Osteoblast (primary cell): ENCODE data around the gene USP46. TPM values are rescaled to one million over a fixed set of nuclear protein-coding genes. Genes with fewer than 3 reads are reported as not detected.

Experiments
- DNase-seq: peaks from one replicate; pipeline ENCODE4 v3.0.0; 2011; ENCODE audit warnings: low spot score, mixed read lengths; ENCODE audit not compliant: insufficient read length; ENCODE audit errors: missing footprints
- H2AFZ ChIP-seq: 2 replicates; pipeline ENCODE4 v1.6.0; 2011; ENCODE audit warnings: mild to moderate bottlenecking, low read length
- H3K27ac ChIP-seq: 2 replicates; pipeline ENCODE4 v1.5.1; 2011; ENCODE audit warnings: mild to moderate bottlenecking, low read depth, low read length, moderate library complexity
- H3K27me3 ChIP-seq: 2 replicates; pipeline ENCODE4 v1.6.0; 2012; ENCODE audit warnings: mild to moderate bottlenecking, control low read depth, inconsistent platforms, low read length, moderate library complexity; ENCODE audit not compliant: insufficient read depth
- H3K36me3 ChIP-seq: 2 replicates; pipeline ENCODE4 v1.5.1; 2011; ENCODE audit warnings: mild to moderate bottlenecking, low read length, control low read depth, moderate library complexity; ENCODE audit not compliant: insufficient read depth
- H3K4me1 ChIP-seq: 2 replicates; pipeline ENCODE4 v1.5.1; 2011; ENCODE audit warnings: mild to moderate bottlenecking, low read length, control low read depth, moderate library complexity; ENCODE audit not compliant: insufficient read depth
- H3K4me2 ChIP-seq: 2 replicates; pipeline ENCODE4 v1.6.0; 2011; ENCODE audit warnings: mild to moderate bottlenecking, low read length; ENCODE audit not compliant: insufficient read depth
- H3K4me3 ChIP-seq: fragments of 200-600 bp; sonication (generic); 3 replicates; pipeline ENCODE4 v1.5.1; 2012; ENCODE audit warnings: mild to moderate bottlenecking, low read length, inconsistent platforms; ENCODE audit not compliant: insufficient read depth
- H3K79me2 ChIP-seq: 2 replicates; pipeline ENCODE4 v1.6.0; 2012; ENCODE audit warnings: mild to moderate bottlenecking, low read length, control low read depth, inconsistent platforms; ENCODE audit not compliant: insufficient read depth
- H3K9me3 ChIP-seq: 2 replicates; pipeline ENCODE4 v1.5.1; 2011; ENCODE audit warnings: low read depth, low read length, control low read depth
- H4K20me1 ChIP-seq: 2 replicates; pipeline ENCODE4 v1.6.0; 2012; ENCODE audit warnings: mild to moderate bottlenecking, low read length, control low read depth; ENCODE audit not compliant: insufficient read depth
- CTCF ChIP-seq: IDR thresholded peaks from 2 replicates; pipeline ENCODE4 v1.5.1; 2011; ENCODE audit warnings: mild to moderate bottlenecking, low read depth, low read length, moderate library complexity; ENCODE audit errors: extremely low read depth
- total RNA-seq: library from RNA; depleted of rRNA; stranded (reverse); fragments of >200 nt; gene quantifications from 2 replicates; pipeline ENCODE4 v1.2.3, GENCODE V29; 2012

Gene USP46
- 12.4 and 12.7 TPM in 2 replicates for total RNA-seq

GRCh38 chr4:52659001-52659721 lies at the start of gene USP46:
TSS of gene USP46 (minus strand) at chr4:52659301. CDS start at chr4:52659150, 151 bp downstream.
- H3K4me3 ChIP-seq, result peak within 1 kb of the TSS; percentile 88
- H3K9me3 ChIP-seq, result no peaks in the 10 kb centered on the region
- H3K27ac ChIP-seq, result peak within 1 kb of the TSS; percentile 55
- peak within 1 kb of the TSS; percentile 86 for H3K4me2 ChIP-seq
- H4K20me1 ChIP-seq, result peaks cover 6% of the 10 kb centered on the region
- H3K27me3 ChIP-seq, result no peaks in the 10 kb centered on the region
- peaks cover 21% of the 10 kb centered on the region for H3K79me2 ChIP-seq
- H2AFZ ChIP-seq, result peak within 1 kb of the TSS; percentile 93
- H3K36me3 ChIP-seq, result no peaks in the 10 kb centered on the region
- DNase-seq, result peak; percentile 99
- peaks cover 9% of the 10 kb centered on the region for H3K4me1 ChIP-seq
- no peak for TF ChIP-seq CTCF

GRCh38 chr4:52704661-52705060 lies 45.6 kb upstream of the USP46 start:
- no peaks in the 10 kb centered on the region for H4K20me1 ChIP-seq
- no peaks in the 10 kb centered on the region for H3K4me1 ChIP-seq
- H2AFZ ChIP-seq, result no peak overlapping the region
- no peak for TF ChIP-seq CTCF
- H3K27me3 ChIP-seq, result no peaks in the 10 kb centered on the region
- no peak overlapping the region for H3K4me2 ChIP-seq
- H3K27ac ChIP-seq, result no peak overlapping the region
- H3K79me2 ChIP-seq, result no peaks in the 10 kb centered on the region
- no peak overlapping the region for H3K4me3 ChIP-seq
- peak; percentile 66 for DNase-seq
- no peaks in the 10 kb centered on the region for H3K9me3 ChIP-seq
- H3K36me3 ChIP-seq, result no peaks in the 10 kb centered on the region

- Histone ChIP-seq H3K27ac (no peak overlapping the region), H2AFZ (no peak overlapping the region), H3K27me3 (no peaks in the 10 kb centered on the region), H3K9me3 (no peaks in the 10 kb centered on the region), H3K4me3 (no peak overlapping the region), H3K79me2 (no peaks in the 10 kb centered on the region), H3K4me2 (no peak overlapping the region), H3K36me3 (no peaks in the 10 kb centered on the region), H3K4me1 (no peaks in the 10 kb centered on the region), H4K20me1 (no peaks in the 10 kb centered on the region)
- peak; percentile 29 for DNase-seq
- no peak for TF ChIP-seq CTCF
Observed at GRCh38 chr4:52704133-52704532, 45.0 kb upstream of the USP46 start.

- no peak overlapping the region for H3K4me2 ChIP-seq
Observed at GRCh38 chr4:52701207-52701606, 42.1 kb upstream of the USP46 start.

More at GRCh38 chr4:52701207-52701606, 42.1 kb upstream of the USP46 start:
- Histone ChIP-seq H3K4me3 (no peak overlapping the region), H3K4me1 (no peaks in the 10 kb centered on the region), H3K36me3 (no peaks in the 10 kb centered on the region), H3K27ac (no peak overlapping the region), H3K9me3 (no peaks in the 10 kb centered on the region), H3K27me3 (no peaks in the 10 kb centered on the region), H3K79me2 (no peaks in the 10 kb centered on the region), H4K20me1 (no peaks in the 10 kb centered on the region), H2AFZ (no peak overlapping the region)
- no peak for TF ChIP-seq CTCF
- DNase-seq, result no peak
